Uterus (tissue), 4 donors: ENCODE data around the gene ZNF777. TPM values are rescaled to one million over a fixed set of nuclear protein-coding genes. Genes with fewer than 3 reads are reported as not detected.

Source experiments
- DNase-seq, 2 donors: peaks; one replicate each; pipeline ENCODE4 v3.0.0-alpha.2; 2019 to 2020
- H3K27ac ChIP-seq, 2 donors: fragments of 200-600 bp; sonication (generic); 1 replicate in 1 of 2; 2 replicates in 1 of 2; pipeline ENCODE4 v1.5.1; 2016 to 2018
- H3K27me3 ChIP-seq, 2 donors: fragments of 200-600 bp; sonication (generic); one replicate each; pipeline ENCODE4 v1.5.1; 2018 to 2019; ENCODE audit warnings: control low read depth in 1 of 2
- H3K36me3 ChIP-seq, 2 donors: fragments of 200-600 bp; sonication (generic); one replicate each; pipeline ENCODE4 v1.5.1; 2019; ENCODE audit warnings: control low read depth in 1 of 2
- H3K4me1 ChIP-seq, 2 donors: fragments of 200-600 bp; sonication (generic); one replicate each; pipeline ENCODE4 v1.5.1; 2018 to 2019; ENCODE audit warnings: control low read depth in 1 of 2
- H3K4me3 ChIP-seq, 2 donors: fragments of 200-600 bp; sonication (generic); 1 replicate in 1 of 2; 2 replicates in 1 of 2; pipeline ENCODE4 v1.5.1; 2018 to 2019; ENCODE audit warnings: mild to moderate bottlenecking in 1 of 2
- H3K9me3 ChIP-seq, 2 donors: fragments of 200-600 bp; sonication (generic); one replicate each; pipeline ENCODE4 v1.5.1; 2019; ENCODE audit warnings: control low read depth in 1 of 2
- POLR2A ChIP-seq, 2 donors: fragments of 450-650 bp; IDR thresholded peaks; one replicate each; pipeline ENCODE4 v1.6.1; 2016; ENCODE audit warnings: antibody characterized with exemption in 2 of 2, mild to moderate bottlenecking in 1 of 2, moderate library complexity in 1 of 2
- intact Hi-C: fragments of 100-400 bp; cut with DNase I; formaldehyde crosslinking; loops from one replicate; pipeline ENCODE4 v1.15.1; 2023; ENCODE audit warnings: low total_unique reads
- total RNA-seq, 4 donors: library from RNA; depleted of rRNA in 3 of 4; stranded (reverse); fragments of >200 nt in 3 of 4; gene quantifications; one replicate each; pipeline versions ENCODE4 v1.1.0 to v1.2.4, GENCODE V29; 2014 to 2023
- TF ChIP-seq, protein P1 (sequence below), 4 experiments: fragments of 200-600 bp in 2 of 4; fragments of 450-650 bp in 2 of 4; sonication (generic) in 2 of 4; IDR thresholded peaks; one replicate each; pipeline ENCODE4 v1.5.1; 2016 to 2019; ENCODE audit warnings: antibody characterized with exemption in 4 of 4, mild to moderate bottlenecking in 2 of 4, moderate library complexity in 1 of 4
- donor health status: DM: yes; HTN: yes; CAD: no.

Gene ZNF777
- total RNA-seq, 4 donors from 2014 or later: 4.4 to 15.9 (median 5.8) TPM

- H3K36me3 ChIP-seq: no peaks in the 10 kb centered on the region
These were observed 15.9 kb upstream of the ZNF777 start for GRCh38 chr7:149476791-149477190.

DNA sequence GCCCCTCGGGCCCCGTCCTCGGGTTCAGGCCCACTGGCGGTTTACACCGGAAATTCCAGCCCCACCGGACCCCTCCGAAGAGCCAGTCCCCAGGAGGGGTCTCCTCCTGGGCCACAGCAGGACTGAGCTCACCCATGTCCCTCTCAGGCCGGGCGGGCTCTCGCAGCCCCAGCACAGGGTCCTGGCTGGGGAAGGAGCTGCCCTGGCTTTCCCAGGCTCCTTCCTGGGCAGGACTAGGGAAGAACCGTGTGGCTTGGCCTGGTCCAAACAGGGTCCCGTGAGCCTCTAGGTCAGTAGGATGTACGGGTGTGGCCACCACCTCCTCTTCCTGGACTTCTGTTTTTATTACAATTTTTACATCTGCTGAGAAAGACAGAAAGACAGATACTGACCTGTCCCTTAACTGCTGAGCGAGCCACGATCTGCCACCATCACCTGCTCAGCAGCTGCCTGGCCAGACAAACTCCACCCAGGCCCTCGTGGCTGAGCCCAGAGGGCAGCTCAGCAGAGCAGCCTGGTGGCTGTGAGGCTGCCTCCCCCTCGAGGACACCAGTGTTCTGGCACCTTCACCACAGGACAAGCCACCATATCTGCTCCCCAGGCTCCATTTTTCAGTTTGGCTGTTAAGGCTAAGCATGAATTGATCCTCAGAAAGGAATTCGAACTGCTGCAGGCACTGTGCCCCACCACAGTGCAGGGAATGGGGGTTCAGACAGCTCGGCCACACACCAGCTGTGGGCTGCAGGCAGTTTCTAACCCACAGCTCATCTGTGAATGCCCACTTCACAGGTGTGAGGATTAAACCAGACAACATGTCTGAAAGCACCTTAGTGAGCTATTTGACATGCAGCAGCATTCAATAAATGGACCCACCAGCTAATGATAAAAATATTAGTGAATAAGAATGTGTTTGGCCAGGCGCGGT, 14.5 kb upstream of the ZNF777 start:
- no peaks in the 10 kb centered on the region for H3K4me1 ChIP-seq
- TF ChIP-seq, protein P1, sequence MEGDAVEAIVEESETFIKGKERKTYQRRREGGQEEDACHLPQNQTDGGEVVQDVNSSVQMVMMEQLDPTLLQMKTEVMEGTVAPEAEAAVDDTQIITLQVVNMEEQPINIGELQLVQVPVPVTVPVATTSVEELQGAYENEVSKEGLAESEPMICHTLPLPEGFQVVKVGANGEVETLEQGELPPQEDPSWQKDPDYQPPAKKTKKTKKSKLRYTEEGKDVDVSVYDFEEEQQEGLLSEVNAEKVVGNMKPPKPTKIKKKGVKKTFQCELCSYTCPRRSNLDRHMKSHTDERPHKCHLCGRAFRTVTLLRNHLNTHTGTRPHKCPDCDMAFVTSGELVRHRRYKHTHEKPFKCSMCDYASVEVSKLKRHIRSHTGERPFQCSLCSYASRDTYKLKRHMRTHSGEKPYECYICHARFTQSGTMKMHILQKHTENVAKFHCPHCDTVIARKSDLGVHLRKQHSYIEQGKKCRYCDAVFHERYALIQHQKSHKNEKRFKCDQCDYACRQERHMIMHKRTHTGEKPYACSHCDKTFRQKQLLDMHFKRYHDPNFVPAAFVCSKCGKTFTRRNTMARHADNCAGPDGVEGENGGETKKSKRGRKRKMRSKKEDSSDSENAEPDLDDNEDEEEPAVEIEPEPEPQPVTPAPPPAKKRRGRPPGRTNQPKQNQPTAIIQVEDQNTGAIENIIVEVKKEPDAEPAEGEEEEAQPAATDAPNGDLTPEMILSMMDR (IDR thresholded peaks at IDR 0.05): no peak
- no peak for TF ChIP-seq POLR2A (IDR thresholded peaks at IDR 0.05)
- no peaks in the 10 kb centered on the region for H3K36me3 ChIP-seq
- H3K9me3 ChIP-seq: peaks cover 0 to 8% of the 10 kb centered on the region in 2 donors
- DNase-seq: no peak
- H3K27ac ChIP-seq: no peak overlapping the region
- no peaks in the 10 kb centered on the region for H3K27me3 ChIP-seq
- no peak overlapping the region for H3K4me3 ChIP-seq
- intact Hi-C loops: no loop called here

More at GRCh38 chr7:149476791-149477190, 15.9 kb upstream of the ZNF777 start:
- TF ChIP-seq, protein P1 (IDR thresholded peaks at IDR 0.05): no peak
- no peak for TF ChIP-seq POLR2A (IDR thresholded peaks at IDR 0.05)
- DNase-seq: no peak
- H3K27ac ChIP-seq: no peak overlapping the region
- H3K4me1 ChIP-seq: no peaks in the 10 kb centered on the region
- no peaks in the 10 kb centered on the region for H3K27me3 ChIP-seq
- H3K9me3 ChIP-seq: peaks cover 0 to 8% of the 10 kb centered on the region in 2 donors
- intact Hi-C loops: no loop called here
- no peak overlapping the region for H3K4me3 ChIP-seq

- Histone ChIP-seq H3K9me3 (peaks cover 0 to 8% of the 10 kb centered on the region in 2 donors), H3K27ac (no peak overlapping the region), H3K4me3 (no peak overlapping the region), H3K27me3 (no peaks in the 10 kb centered on the region), H3K4me1 (no peaks in the 10 kb centered on the region), H3K36me3 (no peaks in the 10 kb centered on the region)
- intact Hi-C loops: no loop called here
- no peak for DNase-seq
- no peak for TF ChIP-seq POLR2A (IDR thresholded peaks at IDR 0.05)
- TF ChIP-seq, protein P1 (IDR thresholded peaks at IDR 0.05): no peak
These were observed 13.7 kb upstream of the ZNF777 start for GRCh38 chr7:149474309-149475120.

GRCh38 chr7:149473251-149473650, 12.4 kb upstream of the ZNF777 start:
- intact Hi-C loops: no loop called here
- no peak for DNase-seq
- H3K4me3 ChIP-seq: no peak overlapping the region

More at GRCh38 chr7:149473251-149473650, 12.4 kb upstream of the ZNF777 start:
- Histone ChIP-seq H3K27ac (no peak overlapping the region), H3K9me3 (no peaks in the 10 kb centered on the region), H3K4me1 (no peaks in the 10 kb centered on the region), H3K36me3 (no peaks in the 10 kb centered on the region), H3K27me3 (no peaks in the 10 kb centered on the region)
- TF ChIP-seq, protein P1 (IDR thresholded peaks at IDR 0.05): no peak
- no peak for TF ChIP-seq POLR2A (IDR thresholded peaks at IDR 0.05)
